HG03469 (cell line): Measurements from ENCODE around the gene NFYB.
"Not testable (repeated sequence)": the region's sequence is repeated elsewhere in the genome, so short reads cannot be mapped to it uniquely, and the experiment has no call there.

Source experiments
- ATAC-seq: cut with Tn5 transposase; IDR thresholded peaks from one replicate; pipeline ENCODE4 v1.9.1; 2021; ENCODE audit warnings: mild to moderate bottlenecking, moderate library complexity, moderate number of reproducible peaks; ENCODE audit not compliant: unreplicated experiment

The NFYB gene

GRCh38 chr12:104137902-104138796, at the start of gene NFYB:
Gene NFYB (minus strand): TSS chr12:104138210. CDS start chr12:104135453, 2,757 bp downstream.
- ATAC-seq: peak; percentile 87

DNA sequence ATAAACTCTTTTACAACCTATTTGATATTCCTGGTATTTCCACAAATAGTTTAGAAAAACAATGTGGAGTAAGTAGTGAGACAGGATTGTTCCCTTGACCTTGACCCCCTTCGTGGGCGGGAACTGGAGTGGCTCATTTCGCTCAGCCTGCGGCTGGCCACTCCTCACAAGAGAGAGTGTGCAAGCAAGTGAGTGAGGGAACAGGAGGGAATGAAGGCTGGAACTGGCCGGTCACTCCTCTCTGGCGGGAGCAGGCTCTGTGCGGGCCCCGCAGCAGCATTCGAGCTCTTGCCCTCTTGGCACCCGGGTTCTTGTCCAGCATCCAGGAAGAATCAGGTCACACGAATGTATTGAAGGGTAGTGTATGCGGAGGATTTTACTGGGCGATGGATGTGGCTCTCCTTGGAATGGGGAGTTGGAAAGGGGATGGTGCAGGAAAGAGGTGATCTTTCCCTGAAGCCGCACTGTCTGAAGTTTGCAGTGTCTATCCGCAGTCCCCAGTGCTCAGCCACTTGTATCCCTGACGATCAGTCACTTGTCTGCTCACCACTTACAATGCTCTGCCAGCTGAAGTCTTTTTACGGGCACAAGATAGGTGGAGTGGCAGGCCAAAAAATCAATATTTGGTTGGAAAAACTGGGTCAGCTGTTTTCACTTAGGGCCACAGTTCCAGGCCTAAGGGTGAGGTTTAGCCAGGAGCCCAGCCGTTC, 49.6 kb upstream of the NFYB start:
- no peak for ATAC-seq

GRCh38 chr12:104183443-104183842, 45.4 kb upstream of the NFYB start:
- ATAC-seq: no peak

GRCh38 chr12:104182621-104183378, 44.8 kb upstream of the NFYB start:
- ATAC-seq: no peak

DNA sequence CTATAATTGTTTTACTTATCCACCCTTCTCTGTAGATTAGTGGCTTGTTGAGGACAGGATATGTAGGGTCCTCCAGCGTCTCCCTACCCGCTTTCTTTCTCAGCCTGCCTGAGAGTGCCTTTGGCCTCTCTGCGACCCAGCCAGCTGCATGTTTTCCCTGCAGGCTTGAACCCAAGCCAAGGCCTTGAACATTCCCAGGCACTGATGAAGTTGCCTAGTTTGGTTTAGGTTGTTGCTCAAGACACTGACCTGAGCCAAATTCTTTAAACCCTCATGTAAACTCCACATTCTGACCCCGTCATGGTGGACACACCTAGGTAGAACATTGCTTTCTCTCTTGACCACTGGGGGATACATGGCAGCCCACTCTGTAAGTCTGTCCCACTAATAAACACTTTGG, 44.1 kb upstream of the NFYB start:
- no peak for ATAC-seq

GRCh38 chr12:104181313-104181712, 43.3 kb upstream of the NFYB start:
- ATAC-seq: no peak

DNA sequence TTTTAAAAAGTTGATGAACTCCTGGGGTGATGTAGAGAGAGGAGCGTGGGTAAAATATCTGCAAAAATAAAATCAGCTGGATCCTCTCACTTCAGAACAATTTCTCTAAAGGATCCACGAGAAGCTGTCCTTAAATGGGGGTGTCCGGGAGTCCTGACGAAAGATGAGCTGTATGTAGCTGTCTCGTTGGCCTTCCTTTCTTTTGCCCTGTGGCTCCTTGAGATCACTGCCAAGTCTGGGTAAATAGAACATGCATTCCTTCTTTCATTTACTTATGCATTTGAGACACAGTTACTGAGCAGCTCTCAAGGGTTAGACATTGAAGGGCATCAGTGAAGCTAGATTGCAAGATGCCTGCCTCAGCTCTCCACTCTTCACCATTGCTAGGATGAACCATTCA, 42.4 kb upstream of the NFYB start:
- ATAC-seq: no peak

GRCh38 chr12:104177663-104178501, 39.9 kb upstream of the NFYB start:
- ATAC-seq: no peak

- ATAC-seq: no peak
Measured at GRCh38 chr12:104177336-104177662, 39.3 kb upstream of the NFYB start.

DNA sequence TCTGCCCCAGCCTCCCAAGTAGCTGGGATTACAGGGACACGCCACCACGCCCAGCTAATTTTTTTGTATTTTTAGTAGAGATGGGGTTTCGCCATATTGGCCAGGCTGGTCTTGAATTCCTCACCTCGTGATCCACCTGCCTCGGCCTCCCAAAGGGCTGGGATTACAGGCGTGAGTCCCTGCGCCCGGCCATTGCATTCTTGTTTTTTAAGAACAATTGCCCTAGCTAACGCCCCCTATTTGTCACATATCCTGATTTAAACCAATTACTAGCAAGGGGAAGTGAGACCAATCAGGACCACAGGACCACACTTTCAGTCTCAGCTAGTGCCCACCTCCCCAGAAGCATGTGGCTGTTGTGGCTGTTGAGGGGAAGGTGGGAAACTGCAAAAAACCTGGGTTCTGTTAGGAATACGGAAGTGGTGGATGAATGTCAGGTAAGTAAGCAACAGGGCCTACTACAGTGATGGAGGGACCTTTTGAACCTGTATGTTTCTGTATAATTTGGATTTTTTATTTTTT, 37.8 kb upstream of the NFYB start:
- ATAC-seq: no peak

DNA sequence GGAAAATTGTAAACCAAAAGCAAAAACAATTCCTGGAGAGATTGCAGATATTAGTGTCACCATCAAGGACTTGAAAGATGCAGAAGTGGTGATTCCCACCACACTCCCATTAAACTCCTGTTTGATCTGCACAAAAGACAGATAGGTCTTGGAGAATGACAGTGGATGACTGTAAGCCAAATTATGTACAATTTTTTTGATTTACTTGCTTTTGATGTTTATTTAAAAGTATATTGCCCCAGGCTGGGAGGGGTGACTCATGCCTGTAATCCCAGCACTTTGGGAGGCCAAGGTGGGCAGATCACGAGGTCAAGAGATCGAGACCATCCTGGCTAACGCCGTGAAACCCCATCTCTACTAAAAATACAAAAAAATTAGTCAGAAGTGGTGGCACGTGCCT, 35.8 kb upstream of the NFYB start:
- ATAC-seq: not testable (repeated sequence)

- ATAC-seq: no peak
Measured at GRCh38 chr12:104172570-104172947, 34.5 kb upstream of the NFYB start.

- ATAC-seq: no peak
Measured at GRCh38 chr12:104171785-104172569, 34.0 kb upstream of the NFYB start.

- ATAC-seq: no peak
Measured at GRCh38 chr12:104168596-104168995, 30.6 kb upstream of the NFYB start.

DNA sequence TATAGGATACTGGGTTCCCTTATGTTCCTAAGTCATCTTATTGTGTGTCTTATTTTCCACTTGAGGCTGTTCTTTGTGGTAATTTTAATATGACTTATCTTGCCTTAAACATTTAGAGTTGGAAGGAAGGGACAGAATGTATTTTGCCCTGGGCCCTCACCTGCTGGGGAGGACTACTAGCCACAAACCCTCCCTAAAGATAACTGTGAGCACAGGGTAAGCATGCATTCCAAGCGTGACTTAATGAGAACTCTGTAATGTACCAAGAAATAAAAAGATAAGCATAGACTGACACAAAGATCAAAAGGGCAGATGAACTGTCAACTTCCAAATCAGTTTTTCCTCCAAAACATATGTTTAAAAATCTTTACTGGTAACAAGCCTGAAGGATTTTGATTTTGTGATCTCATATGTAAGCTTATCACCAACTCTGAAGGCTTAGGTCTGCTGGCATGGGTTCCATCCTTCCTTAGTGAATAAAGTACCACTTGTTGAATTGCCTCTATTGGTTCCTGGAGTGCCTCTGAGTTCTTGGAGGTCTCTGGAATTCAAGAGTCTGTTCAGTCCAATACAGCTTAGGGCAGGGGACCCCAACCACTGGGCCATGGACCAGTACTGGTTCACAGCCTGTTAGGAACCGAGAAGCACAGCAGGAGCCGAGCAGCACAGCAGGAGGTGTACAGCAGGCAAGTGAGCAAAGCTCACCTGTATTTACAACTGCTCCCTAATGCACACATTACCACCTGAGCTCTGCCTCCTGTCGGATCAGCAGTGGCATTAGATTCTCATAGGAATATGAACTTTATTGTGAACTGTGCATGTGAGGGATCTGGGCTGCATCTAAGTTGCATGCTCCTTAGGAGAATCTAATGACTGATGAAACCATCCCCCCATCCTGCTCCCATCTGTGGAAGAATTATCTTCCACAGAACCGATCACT, 29.8 kb upstream of the NFYB start:
- ATAC-seq: no peak

- ATAC-seq: no peak
Measured at GRCh38 chr12:104166465-104166864, 28.5 kb upstream of the NFYB start.

DNA sequence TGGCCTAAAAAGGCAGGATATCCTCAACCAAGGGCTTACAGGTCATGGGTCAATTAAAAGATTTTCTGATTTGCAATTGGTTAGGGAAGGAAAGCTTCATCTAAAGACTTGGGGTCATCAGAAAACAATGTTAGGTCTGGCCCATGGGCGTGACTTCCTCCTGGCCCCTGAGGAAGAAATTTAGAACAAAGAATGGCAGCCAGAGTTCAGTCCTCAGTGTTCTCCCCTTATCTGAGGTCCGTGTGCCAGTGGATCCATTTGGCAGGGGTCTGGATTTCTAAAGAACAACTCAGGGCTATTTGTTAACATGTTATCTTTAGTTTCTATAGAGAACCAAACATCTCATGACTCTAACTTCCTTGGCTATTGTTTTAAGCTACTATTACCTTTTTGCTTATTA, 27.8 kb upstream of the NFYB start:
- ATAC-seq: no peak

DNA sequence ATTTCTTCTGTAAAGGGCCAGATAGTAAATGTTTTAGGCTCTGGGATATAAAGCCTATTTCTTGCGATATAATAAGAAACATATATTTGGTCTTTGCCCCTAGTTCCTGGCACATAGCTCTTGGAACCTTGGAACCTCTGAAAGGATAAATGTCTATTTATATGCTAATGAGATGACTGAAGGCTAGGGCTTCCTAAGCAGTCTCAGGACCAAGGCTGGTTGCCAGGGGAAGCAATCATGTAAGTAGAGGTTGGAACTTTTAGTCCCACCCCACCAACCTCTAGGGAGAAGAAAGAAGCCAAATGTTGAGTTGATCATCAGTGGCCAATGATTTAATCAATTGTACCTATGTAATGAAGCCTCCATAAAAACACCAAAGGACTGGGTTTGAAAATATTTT, 26.6 kb upstream of the NFYB start:
- ATAC-seq: no peak

GRCh38 chr12:104163631-104164030, 25.6 kb upstream of the NFYB start:
- no peak for ATAC-seq
